Fibroblast of skin of abdomen (primary cell): ENCODE results near the gene HNRNPLL.
A peak's percentile ranks its signal among the peaks of the same experiment; 100 is the strongest.
"Not testable (repeated sequence)": the region's sequence is repeated elsewhere in the genome, so short reads cannot be mapped to it uniquely, and the experiment has no call there.

Experiments used
- DNase-seq: peaks from one replicate; pipeline ENCODE4 v3.0.0-alpha.2; 2013

The HNRNPLL gene

GRCh38 chr2:38552259-38552658 is 50.5 kb downstream of the HNRNPLL start:
- no peak for DNase-seq

- DNase-seq, result no peak
Measured at GRCh38 chr2:38551746-38552145, 51.0 kb downstream of the HNRNPLL start.

- DNase-seq, result no peak
Measured at GRCh38 chr2:38551171-38551570, 51.6 kb downstream of the HNRNPLL start.

GRCh38 chr2:38549851-38550250 is 52.9 kb downstream of the HNRNPLL start:
- no peak for DNase-seq

- DNase-seq, result no peak
Measured at GRCh38 chr2:38549071-38549704, 53.5 kb downstream of the HNRNPLL start.

- no peak for DNase-seq
Measured at GRCh38 chr2:38547791-38548190, 54.9 kb downstream of the HNRNPLL start.

GRCh38 chr2:38546585-38546984 is 56.1 kb downstream of the HNRNPLL start:
- no peak for DNase-seq

- DNase-seq, result no peak
Measured at GRCh38 chr2:38546064-38546463, 56.7 kb downstream of the HNRNPLL start.

GRCh38 chr2:38542248-38542631 is 60.5 kb downstream of the HNRNPLL start:
- not testable (repeated sequence) for DNase-seq

GRCh38 chr2:38540580-38541286 is 62.0 kb downstream of the HNRNPLL start:
- no peak for DNase-seq

- no peak for DNase-seq
Measured at GRCh38 chr2:38539086-38539485, 63.6 kb downstream of the HNRNPLL start.

- DNase-seq, result no peak
Measured at GRCh38 chr2:38537937-38538525, 64.7 kb downstream of the HNRNPLL start.

- DNase-seq, result not testable (repeated sequence)
Measured at GRCh38 chr2:38537296-38537695, 65.4 kb downstream of the HNRNPLL start.

GRCh38 chr2:38535744-38536506 is 66.8 kb downstream of the HNRNPLL start:
- peak; percentile 56 for DNase-seq

GRCh38 chr2:38535404-38535743 is 67.4 kb downstream of the HNRNPLL start:
- no peak for DNase-seq

- DNase-seq, result no peak
Measured at GRCh38 chr2:38534746-38535403, 67.9 kb downstream of the HNRNPLL start.

- DNase-seq, result no peak
Measured at GRCh38 chr2:38533757-38534545, 68.8 kb downstream of the HNRNPLL start.

- no peak for DNase-seq
Measured at GRCh38 chr2:38533180-38533579, 69.5 kb downstream of the HNRNPLL start.

GRCh38 chr2:38532366-38532765 is 70.4 kb downstream of the HNRNPLL start:
- DNase-seq, result no peak

GRCh38 chr2:38529208-38529607 is 73.5 kb downstream of the HNRNPLL start:
- DNase-seq, result no peak

- no peak for DNase-seq
Measured at GRCh38 chr2:38528534-38528933, 74.2 kb downstream of the HNRNPLL start.

GRCh38 chr2:38528008-38528442 is 74.7 kb downstream of the HNRNPLL start:
- peak; percentile 77 for DNase-seq
